ENCODE results near the gene THYN1.

GRCh38 chr11:134282121-134283045, 29.2 kb upstream of the THYN1 start:
- TF ChIP-seq CTCF (IDR thresholded peaks at IDR 0.05; ENCODE audit: low read depth, low read length, missing input control) (no peak), JUND (IDR thresholded peaks at IDR 0.05) (no peak), NR2F2 (IDR thresholded peaks at IDR 0.05) (no peak)

Measured in liver (tissue), 3 donors.